ENCODE measurements around the gene WDR87. TPM values are rescaled to one million over a fixed set of nuclear protein-coding genes. Genes with fewer than 3 reads are reported as not detected.
"Not testable (repeated sequence)": the region's sequence is repeated elsewhere in the genome, so short reads cannot be mapped to it uniquely, and the experiment has no call there.

Gene WDR87
- total RNA-seq, 1 experiment from 2014 or later, result not detected

GRCh38 chr19:37899966-37900365 is 6.4 kb downstream of the WDR87 start:
- no peak for DNase-seq (ENCODE audit: low spot score)
- in situ Hi-C loops (cut with HindIII; ENCODE audit: low sequenced_read_pairs), result no loop called here

- in situ Hi-C loops (cut with HindIII; ENCODE audit: low sequenced_read_pairs), result no loop called here
- DNase-seq (ENCODE audit: low spot score), result no peak
Observed at GRCh38 chr19:37899453-37899852, 6.9 kb downstream of the WDR87 start.

GRCh38 chr19:37896180-37896579 is 10.2 kb downstream of the WDR87 start:
- DNase-seq (ENCODE audit: low spot score), result no peak
- in situ Hi-C loops (cut with HindIII; ENCODE audit: low sequenced_read_pairs), result no loop called here

- DNase-seq (ENCODE audit: low spot score), result no peak
- in situ Hi-C loops (cut with HindIII; ENCODE audit: low sequenced_read_pairs), result no loop called here
Observed at GRCh38 chr19:37893845-37894575, 12.4 kb downstream of the WDR87 start.

GRCh38 chr19:37886571-37886970 is 19.8 kb downstream of the WDR87 start:
- in situ Hi-C loops (cut with HindIII; ENCODE audit: low sequenced_read_pairs), result no loop called here
- DNase-seq (ENCODE audit: low spot score), result no peak

GRCh38 chr19:37885392-37885791 is 21.0 kb downstream of the WDR87 start:
- in situ Hi-C loops (cut with HindIII; ENCODE audit: low sequenced_read_pairs), result no loop called here
- DNase-seq (ENCODE audit: low spot score), result no peak

GRCh38 chr19:37877147-37877546 is 29.2 kb downstream of the WDR87 start:
- in situ Hi-C loops (cut with HindIII; ENCODE audit: low sequenced_read_pairs), result no loop called here
- DNase-seq (ENCODE audit: low spot score), result no peak

- DNase-seq (ENCODE audit: low spot score), result no peak
- in situ Hi-C loops (cut with HindIII; ENCODE audit: low sequenced_read_pairs), result no loop called here
Observed at GRCh38 chr19:37876032-37876431, 30.4 kb downstream of the WDR87 start.

GRCh38 chr19:37874784-37875183 is 31.6 kb downstream of the WDR87 start:
- DNase-seq (ENCODE audit: low spot score), result no peak
- in situ Hi-C loops (cut with HindIII; ENCODE audit: low sequenced_read_pairs), result no loop called here

- no peak for DNase-seq (ENCODE audit: low spot score)
- in situ Hi-C loops (cut with HindIII; ENCODE audit: low sequenced_read_pairs), result no loop called here
Observed at GRCh38 chr19:37872383-37872782, 34.0 kb downstream of the WDR87 start.

- DNase-seq (ENCODE audit: low spot score), result no peak
- in situ Hi-C loops (cut with HindIII; ENCODE audit: low sequenced_read_pairs), result no loop called here
Observed at GRCh38 chr19:37869766-37870340, 36.5 kb downstream of the WDR87 start.

GRCh38 chr19:37867831-37868230 is 38.6 kb downstream of the WDR87 start:
- in situ Hi-C loops (cut with HindIII; ENCODE audit: low sequenced_read_pairs), result no loop called here
- DNase-seq (ENCODE audit: low spot score), result no peak

GRCh38 chr19:37865930-37866329 is 40.5 kb downstream of the WDR87 start:
- DNase-seq (ENCODE audit: low spot score); in situ Hi-C loops (cut with HindIII; ENCODE audit: low sequenced_read_pairs): not testable (repeated sequence)

- no peak for DNase-seq (ENCODE audit: low spot score)
- in situ Hi-C loops (cut with HindIII; ENCODE audit: low sequenced_read_pairs), result no loop called here
Observed at GRCh38 chr19:37864501-37864900, 41.9 kb downstream of the WDR87 start.

- no peak for DNase-seq (ENCODE audit: low spot score)
- in situ Hi-C loops (cut with HindIII; ENCODE audit: low sequenced_read_pairs), result no loop called here
Observed at GRCh38 chr19:37855098-37855497, 51.3 kb downstream of the WDR87 start.

GRCh38 chr19:37845932-37846331 is 60.5 kb downstream of the WDR87 start:
- in situ Hi-C loops (cut with HindIII; ENCODE audit: low sequenced_read_pairs), result no loop called here
- no peak for DNase-seq (ENCODE audit: low spot score)

Other genes starting within 250 kb of the WDR87 start
- gene ZNF607, start 186.8 kb downstream of the WDR87 start, total RNA-seq (2014; rRNA removed; shearing (Covaris generic)), result 7.3 and 15.9 TPM in 2 replicates
- 1.8 and 13.2 TPM in 2 replicates for gene ZNF573, start 127.0 kb downstream of the WDR87 start, total RNA-seq (2014; rRNA removed; shearing (Covaris generic))
- 5.5 and 8.1 TPM in 2 replicates for gene SIPA1L3, start 614 bp upstream of the WDR87 start, total RNA-seq (2014; rRNA removed; shearing (Covaris generic))